HepG2 (cell line): ENCODE results near the gene CDYL. TPM values are rescaled to one million over a fixed set of nuclear protein-coding genes. Genes with fewer than 3 reads are reported as not detected.
A peak's percentile ranks its signal among the peaks of the same experiment; 100 is the strongest.

Source experiments
- ATAC-seq: fragments of 200-7000 bp; cut with Tn5 transposase; 3 replicates; pipeline ENCODE4 v1.9.1; 2020; ENCODE audit warnings: mild to moderate bottlenecking, moderate library complexity
- BruUV-seq: library from RNA; stranded (reverse); fragments of 400-500 nt; replicated peaks from 2 replicates; lab custom pipeline; 2021; lab: Mats Ljungman, UMichigan
- CTCF ChIA-PET: fragments of 300-600 bp; formaldehyde crosslinking; extraction: SDS; loops from one replicate; lab custom pipeline; 2021; ENCODE audit warnings: low total read pairs, inconsistent platforms, low intra/inter-chr PET ratio; lab: Yijun Ruan, JAX
- POLR2A ChIA-PET: fragments of 350-600 bp; sonication (Branson Sonifier 250); formaldehyde crosslinking; loops from one replicate; lab custom pipeline; 2020; ENCODE audit warnings: antibody characterized with exemption, inconsistent platforms; lab: Yijun Ruan, JAX
- DNase-seq: peaks from one replicate; pipeline ENCODE4 v3.0.0-alpha.2; 2015; ENCODE audit warnings: low spot score
- FAIRE-seq: peaks from 3 replicates; lab custom pipeline; 2011; peaks lifted over from hg19 to GRCh38; lab: Jason Lieb, UNC
- H2AFZ ChIP-seq: one replicate; pipeline ENCODE4 v1.6.1; 2011; ENCODE audit warnings: low read length, inconsistent platforms
- H3K27ac ChIP-seq: fragments of 300-600 bp; 3 replicates; pipeline ENCODE4 v1.8.0; 2011; ENCODE audit warnings: mixed run types, mild to moderate bottlenecking, mixed read lengths, low read length, inconsistent platforms; ENCODE audit not compliant: insufficient read depth; ENCODE audit errors: extremely low read length
- H3K27me3 ChIP-seq, 2 experiments: fragments of 200-600 bp in 1 of 2; 2 replicates in 1 of 2; 3 replicates in 1 of 2; pipeline versions ENCODE4 v1.6.0 to v1.8.0; 2011; ENCODE audit warnings: low read length in 2 of 2, mild to moderate bottlenecking in 2 of 2, moderate library complexity in 2 of 2, inconsistent platforms in 1 of 2; ENCODE audit not compliant: insufficient read depth in 2 of 2, control insufficient read depth in 1 of 2
- H3K36me3 ChIP-seq, 2 experiments: fragments of 200-600 bp in 1 of 2; replicated peaks in 1 of 2; 2 replicates in 1 of 2; 3 replicates in 1 of 2; pipeline versions ENCODE4 v1.5.1 to v1.8.0; 2011; ENCODE audit warnings: low read length in 2 of 2, inconsistent platforms in 1 of 2; ENCODE audit not compliant: insufficient read depth in 2 of 2, control insufficient read depth in 1 of 2
- H3K4me1 ChIP-seq: 2 replicates; pipeline ENCODE4 v1.5.1; 2012; ENCODE audit warnings: low read length, inconsistent platforms; ENCODE audit not compliant: insufficient read depth
- H3K4me2 ChIP-seq: 2 replicates; pipeline ENCODE4 v1.6.0; 2011; ENCODE audit warnings: low read depth, low read length, inconsistent platforms
- H3K4me3 ChIP-seq, 3 experiments: fragments of 200-600 bp in 1 of 3; sonication (generic), shearing (Covaris generic) in 1 of 3; replicated peaks in 1 of 3; 2 replicates each; pipeline ENCODE4 v1.5.1; 2011 to 2016; ENCODE audit warnings: low read length in 3 of 3, inconsistent platforms in 2 of 3, low read depth in 2 of 3, mild to moderate bottlenecking in 2 of 3, control low read depth in 1 of 3, mixed read lengths in 1 of 3; ENCODE audit not compliant: insufficient read depth in 1 of 3
- H3K79me2 ChIP-seq: one replicate; pipeline ENCODE4 v1.6.1; 2011; ENCODE audit warnings: low read length, inconsistent platforms; ENCODE audit not compliant: insufficient read depth
- H3K9ac ChIP-seq: 2 replicates; pipeline ENCODE4 v1.6.0; 2011; ENCODE audit warnings: mild to moderate bottlenecking, low read depth, low read length, inconsistent platforms; ENCODE audit not compliant: insufficient read depth
- H3K9me3 ChIP-seq: 2 replicates; pipeline ENCODE4 v1.5.1; 2012; ENCODE audit warnings: mild to moderate bottlenecking, low read length
- H4K20me1 ChIP-seq: 2 replicates; pipeline ENCODE4 v1.6.0; 2011; ENCODE audit warnings: inconsistent platforms, mild to moderate bottlenecking, low read length, moderate library complexity; ENCODE audit not compliant: insufficient read depth
- ARNT ChIP-seq: fragments of 450-650 bp; IDR thresholded peaks from 2 replicates; pipeline ENCODE4 v1.6.1; 2017
- HDAC1 ChIP-seq: sonication (generic); formaldehyde crosslinking; IDR thresholded peaks from 2 replicates; pipeline ENCODE4 v1.5.1; 2020; ENCODE audit warnings: mild to moderate bottlenecking, missing genetic modification reagents
- SIN3B ChIP-seq: fragments of 150-350 bp; IDR thresholded peaks from 2 replicates; pipeline ENCODE4 v1.6.1; 2014; ENCODE audit warnings: low read length
- ZBTB34 ChIP-seq: sonication (generic); formaldehyde crosslinking; IDR thresholded peaks from 2 replicates; pipeline ENCODE4 v1.8.0; 2022; ENCODE audit warnings: mild to moderate bottlenecking, missing genetic modification reagents
- ZMYM2 ChIP-seq: sonication (generic); formaldehyde crosslinking; IDR thresholded peaks from 2 replicates; pipeline ENCODE4 v1.8.0; 2022; ENCODE audit warnings: mild to moderate bottlenecking, missing genetic modification reagents
- ZNF343 ChIP-seq: sonication (generic); formaldehyde crosslinking; IDR thresholded peaks from 2 replicates; pipeline ENCODE4 v1.4.0; 2020; ENCODE audit warnings: mild to moderate bottlenecking, missing genetic modification reagents
- ZXDC ChIP-seq: sonication (generic); formaldehyde crosslinking; IDR thresholded peaks from 2 replicates; pipeline ENCODE4 v1.5.0; 2020; ENCODE audit warnings: mild to moderate bottlenecking, missing genetic modification reagents
- WGBS: methylation state at CpG from one replicate; pipeline ENCODE4 v1.1.6; 2017; ENCODE audit warnings: low lambda C conversion rate; 5-methylcytosine and 5-hydroxymethylcytosine counted together
- in situ Hi-C: cut with HindIII; loops from 2 replicates; pipeline ENCODE4 v1.10.0; 2017; ENCODE audit warnings: low pct_unique_long_range_greater_than_20kb; ENCODE audit not compliant: extremely low pct_ligation_motif_present
- intact Hi-C: fragments of 100-400 bp; cut with micrococcal nuclease; formaldehyde crosslinking; loops from one replicate; pipeline ENCODE4 v1.10.0; 2022; ENCODE audit not compliant: unreplicated experiment
- polyA plus RNA-seq, 8 experiments: library from polyadenylated mRNA; depleted of rRNA in 3 of 8; stranded (reverse) in 7 of 8; unstranded in 1 of 8; fragments of >200 nt; fragmentation: Illumina TruSeq in 4 of 8; extraction: Trizol in 4 of 8; gene quantifications; 2 replicates each; pipeline versions ENCODE4 v1.2.1 to v1.2.3, GENCODE V29; 2011 to 2016; ENCODE audit warnings: low read depth in 4 of 8, missing spikeins in 1 of 8, mixed read lengths in 1 of 8; ENCODE audit not compliant: insufficient read depth in 1 of 8
- total RNA-seq, 5 experiments: library from RNA; depleted of rRNA; stranded (reverse); fragments of >200 nt; fragmentation: Illumina TruSeq; extraction: Trizol; gene quantifications; 2 replicates each; pipeline ENCODE4 v1.2.3, GENCODE V29; 2016; ENCODE audit warnings: low read depth in 1 of 5
- TF ChIP-seq, protein P1 (sequence below): sonication (generic); formaldehyde crosslinking; IDR thresholded peaks from 2 replicates; pipeline ENCODE4 v1.8.1; 2023; ENCODE audit warnings: missing genetic modification reagents, inconsistent platforms, borderline replicate concordance
- TF ChIP-seq, protein P2 (sequence below): IDR thresholded peaks from 2 replicates; pipeline ENCODE4 v1.6.1; 2016; ENCODE audit warnings: control low read depth
- TF ChIP-seq, protein P3 (sequence below): sonication (generic); formaldehyde crosslinking; IDR thresholded peaks from 2 replicates; pipeline ENCODE4 v1.8.0; 2022; ENCODE audit warnings: mild to moderate bottlenecking, missing genetic modification reagents, moderate library complexity
- TF ChIP-seq, protein P4 (sequence below): sonication (generic); formaldehyde crosslinking; conservative IDR thresholded peaks from 2 replicates; pipeline ENCODE4 v1.4.0; 2020; ENCODE audit warnings: missing genetic modification reagents

The CDYL gene
- total and polyA plus RNA-seq, 2 of the 13 experiments (the other 11 are each of a cell fraction or from before 2014, with no cell fraction given): 22.8 to 105 TPM

- TF ChIP-seq, protein P1, sequence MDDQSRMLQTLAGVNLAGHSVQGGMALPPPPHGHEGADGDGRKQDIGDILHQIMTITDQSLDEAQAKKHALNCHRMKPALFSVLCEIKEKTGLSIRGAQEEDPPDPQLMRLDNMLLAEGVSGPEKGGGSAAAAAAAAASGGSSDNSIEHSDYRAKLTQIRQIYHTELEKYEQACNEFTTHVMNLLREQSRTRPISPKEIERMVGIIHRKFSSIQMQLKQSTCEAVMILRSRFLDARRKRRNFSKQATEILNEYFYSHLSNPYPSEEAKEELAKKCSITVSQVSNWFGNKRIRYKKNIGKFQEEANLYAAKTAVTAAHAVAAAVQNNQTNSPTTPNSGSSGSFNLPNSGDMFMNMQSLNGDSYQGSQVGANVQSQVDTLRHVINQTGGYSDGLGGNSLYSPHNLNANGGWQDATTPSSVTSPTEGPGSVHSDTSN (CRISPR knock-in tag): no peak
- TF ChIP-seq ZNF343 (no peak), ZBTB34 (no peak)
- TF ChIP-seq, protein P2, sequence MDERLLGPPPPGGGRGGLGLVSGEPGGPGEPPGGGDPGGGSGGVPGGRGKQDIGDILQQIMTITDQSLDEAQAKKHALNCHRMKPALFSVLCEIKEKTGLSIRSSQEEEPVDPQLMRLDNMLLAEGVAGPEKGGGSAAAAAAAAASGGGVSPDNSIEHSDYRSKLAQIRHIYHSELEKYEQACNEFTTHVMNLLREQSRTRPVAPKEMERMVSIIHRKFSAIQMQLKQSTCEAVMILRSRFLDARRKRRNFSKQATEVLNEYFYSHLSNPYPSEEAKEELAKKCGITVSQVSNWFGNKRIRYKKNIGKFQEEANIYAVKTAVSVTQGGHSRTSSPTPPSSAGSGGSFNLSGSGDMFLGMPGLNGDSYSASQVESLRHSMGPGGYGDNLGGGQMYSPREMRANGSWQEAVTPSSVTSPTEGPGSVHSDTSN (CRISPR knock-in tag): 0 out of 2 replicates have a peak, but pooled peaks have one; percentile 21
Observed at GRCh38 chr6:4853782-4854511, 77.7 kb downstream of the CDYL start (continued).

- FAIRE-seq (no peak), ATAC-seq (peak; percentile 15; the same call in 1 of the 3 replicates), DNase-seq (no peak)
- Histone ChIP-seq H3K4me1 (peaks cover 16% of the 10 kb centered on the region), H3K9me3 (no peaks in the 10 kb centered on the region), H2AFZ (no peak overlapping the region), H3K4me2 (no peak overlapping the region), H3K27ac (no peak overlapping the region), H3K36me3 (no peaks in the 10 kb centered on the region), H3K4me3 (no peak overlapping the region), H3K9ac (no peak overlapping the region), H3K79me2 (peaks cover 17% of the 10 kb centered on the region), H4K20me1 (peaks cover 18% of the 10 kb centered on the region; the same call in 1 of the 2 replicates), H3K27me3 (no peaks in the 10 kb centered on the region)
- CTCF ChIA-PET: no interaction called here
- BruUV-seq: no TSS peak
- in situ Hi-C loops (no loop called here), intact Hi-C loops (no loop called here)
- POLR2A ChIA-PET: no interaction called here
- 94% methylated on average over 3 of the region's 3 CpGs for WGBS
- no peak for TF ChIP-seq ARNT
- no peak for TF ChIP-seq ZMYM2 (CRISPR knock-in tag)
- TF ChIP-seq ZXDC (CRISPR knock-in tag): no peak
- no peak for TF ChIP-seq HDAC1 (CRISPR knock-in tag)
- TF ChIP-seq, protein P3, sequence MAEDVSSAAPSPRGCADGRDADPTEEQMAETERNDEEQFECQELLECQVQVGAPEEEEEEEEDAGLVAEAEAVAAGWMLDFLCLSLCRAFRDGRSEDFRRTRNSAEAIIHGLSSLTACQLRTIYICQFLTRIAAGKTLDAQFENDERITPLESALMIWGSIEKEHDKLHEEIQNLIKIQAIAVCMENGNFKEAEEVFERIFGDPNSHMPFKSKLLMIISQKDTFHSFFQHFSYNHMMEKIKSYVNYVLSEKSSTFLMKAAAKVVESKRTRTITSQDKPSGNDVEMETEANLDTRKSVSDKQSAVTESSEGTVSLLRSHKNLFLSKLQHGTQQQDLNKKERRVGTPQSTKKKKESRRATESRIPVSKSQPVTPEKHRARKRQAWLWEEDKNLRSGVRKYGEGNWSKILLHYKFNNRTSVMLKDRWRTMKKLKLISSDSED (CRISPR knock-in tag): no peak
- TF ChIP-seq, protein P4, sequence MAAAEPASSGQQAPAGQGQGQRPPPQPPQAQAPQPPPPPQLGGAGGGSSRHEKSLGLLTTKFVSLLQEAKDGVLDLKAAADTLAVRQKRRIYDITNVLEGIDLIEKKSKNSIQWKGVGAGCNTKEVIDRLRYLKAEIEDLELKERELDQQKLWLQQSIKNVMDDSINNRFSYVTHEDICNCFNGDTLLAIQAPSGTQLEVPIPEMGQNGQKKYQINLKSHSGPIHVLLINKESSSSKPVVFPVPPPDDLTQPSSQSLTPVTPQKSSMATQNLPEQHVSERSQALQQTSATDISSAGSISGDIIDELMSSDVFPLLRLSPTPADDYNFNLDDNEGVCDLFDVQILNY (CRISPR knock-in tag): no peak
- no peak for TF ChIP-seq SIN3B
Observed at GRCh38 chr6:4856785-4857184, 80.6 kb downstream of the CDYL start.
